WI38 (cell line): ENCODE measurements around the gene MIGA2.

Source experiments
- H3K4me3 ChIP-seq: 2 replicates; pipeline ENCODE4 v1.5.1; 2011; ENCODE audit warnings: low read depth, mild to moderate bottlenecking, control low read depth, low read length
- CTCF ChIP-seq: IDR thresholded peaks from 2 replicates; pipeline ENCODE4 v1.5.1; 2012; ENCODE audit warnings: low read depth, mild to moderate bottlenecking, control low read depth, low read length

Gene MIGA2

DNA sequence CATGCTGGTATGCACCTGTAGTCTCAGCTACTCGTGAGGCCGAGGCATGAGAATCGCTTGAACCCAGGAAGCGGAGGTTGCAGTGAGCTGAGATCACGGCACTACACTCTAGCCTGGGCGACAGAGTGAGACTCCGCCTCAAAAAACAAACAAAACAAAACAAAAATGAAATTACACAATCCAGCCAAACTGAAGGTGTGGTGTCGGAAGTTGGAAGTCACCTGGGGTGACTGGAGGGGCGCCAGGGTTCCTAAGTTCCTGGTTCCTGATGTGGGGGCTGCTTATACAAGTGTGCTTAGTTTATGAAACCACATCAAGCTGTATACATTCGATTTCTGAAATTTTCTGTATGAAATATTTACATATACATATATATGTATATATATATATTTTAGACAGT is 40.8 kb downstream of the MIGA2 start:
- no peak for TF ChIP-seq CTCF
- no peak overlapping the region for H3K4me3 ChIP-seq

GRCh38 chr9:129078691-129079503 is 42.5 kb downstream of the MIGA2 start:
- no peak for TF ChIP-seq CTCF
- H3K4me3 ChIP-seq = no peak overlapping the region

- TF ChIP-seq CTCF = no peak
- H3K4me3 ChIP-seq = peak overlapping the region; percentile 83; the same call in 1 of the 2 replicates
Measured at GRCh38 chr9:129079829-129080228, 43.4 kb downstream of the MIGA2 start.

- peak overlapping the region; percentile 83 for H3K4me3 ChIP-seq
- TF ChIP-seq CTCF = no peak
Measured at GRCh38 chr9:129080298-129080600, 43.8 kb downstream of the MIGA2 start.

GRCh38 chr9:129080601-129081387 is 44.4 kb downstream of the MIGA2 start, which contains the start of gene DOLPP1:
Gene DOLPP1 (plus strand): TSS chr9:129081111. CDS start chr9:129081132, 21 bp downstream.
- peak within 1 kb of the TSS; percentile 83 for H3K4me3 ChIP-seq
- TF ChIP-seq CTCF = no peak

GRCh38 chr9:129081388-129081904 is 45.0 kb downstream of the MIGA2 start:
- no peak for TF ChIP-seq CTCF
- peak overlapping the region; percentile 83 for H3K4me3 ChIP-seq

DNA sequence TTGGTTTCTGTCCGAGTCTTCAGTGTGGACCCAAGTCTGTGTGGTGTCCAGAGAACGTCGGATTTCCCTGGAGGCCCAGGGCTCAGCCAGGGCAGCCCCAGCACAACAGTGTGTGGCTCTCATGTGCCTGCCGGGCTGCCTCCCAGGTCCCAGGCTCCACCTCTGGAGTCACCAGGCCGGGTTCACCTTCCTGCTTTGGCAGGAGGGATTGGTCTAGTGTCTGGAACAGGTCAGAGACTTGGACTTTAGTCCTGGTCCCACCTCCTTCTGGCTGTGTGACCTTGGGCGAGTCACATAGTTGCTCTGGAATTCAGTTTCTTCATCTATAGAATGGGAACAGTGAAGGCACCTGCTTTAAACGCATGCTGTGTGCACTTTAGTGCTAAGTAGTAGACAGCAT is 47.7 kb downstream of the MIGA2 start:
- TF ChIP-seq CTCF = no peak
- no peak overlapping the region for H3K4me3 ChIP-seq
